B cell (primary cell): Measurements from ENCODE around the gene DCBLD1. TPM values are rescaled to one million over a fixed set of nuclear protein-coding genes. Genes with fewer than 3 reads are reported as not detected.

ENCODE experiments used
- ATAC-seq: fragments of 200-7000 bp; cut with Tn5 transposase; one replicate; pipeline ENCODE4 v1.10.0; 2021; ENCODE audit warnings: low read depth, mild to moderate bottlenecking, moderate number of reproducible peaks, moderate library complexity
- CTCF ChIA-PET: fragments of 350-600 bp; sonication (Branson Sonifier 250); formaldehyde crosslinking; loops from one replicate; lab custom pipeline; 2021; ENCODE audit warnings: antibody characterized with exemption, inconsistent platforms; lab: Charles Lee
- POLR2A ChIA-PET: fragments of 350-600 bp; sonication (Branson Sonifier 250); formaldehyde crosslinking; loops from one replicate; lab custom pipeline; 2021; ENCODE audit warnings: antibody characterized with exemption; lab: Charles Lee
- DNase-seq: peaks from one replicate; pipeline ENCODE4 v3.0.0; 2013
- H2AFZ ChIP-seq: 2 replicates; pipeline ENCODE4 v1.6.1; 2012; ENCODE audit warnings: mild to moderate bottlenecking, low read depth, low read length; ENCODE audit not compliant: insufficient read depth, poor library complexity, severe bottlenecking
- H3K27ac ChIP-seq, 2 donors: 1 replicate in 1 of 2; 2 replicates in 1 of 2; pipeline ENCODE4 v1.5.1; 2012 to 2013; ENCODE audit warnings: low read length in 2 of 2, mild to moderate bottlenecking in 2 of 2, moderate library complexity in 1 of 2
- H3K27me3 ChIP-seq, 4 experiments: fragments of 200-600 bp in 1 of 4; sonication (generic) in 1 of 4; replicated peaks in 1 of 4; 1 replicate in 2 of 4; 2 replicates in 2 of 4; pipeline versions ENCODE4 v1.6.1 to v1.7.0; 2013 to 2016; ENCODE audit warnings: low read length in 3 of 4, mild to moderate bottlenecking in 2 of 4, mixed read lengths in 1 of 4, moderate library complexity in 1 of 4; ENCODE audit not compliant: insufficient read depth in 4 of 4, control insufficient read depth in 3 of 4; ENCODE audit errors: control extremely low read depth in 1 of 4
- H3K36me3 ChIP-seq, 2 experiments: replicated peaks in 1 of 2; 1 replicate in 1 of 2; 2 replicates in 1 of 2; pipeline versions ENCODE4 v1.6.1 to v1.7.1; 2013; ENCODE audit warnings: low read length in 1 of 2; ENCODE audit not compliant: insufficient read depth in 2 of 2, control insufficient read depth in 1 of 2; ENCODE audit errors: control extremely low read depth in 1 of 2, extremely low read depth in 1 of 2
- H3K4me1 ChIP-seq, 2 donors: fragments of 200-600 bp in 1 of 2; sonication (generic) in 1 of 2; 1 replicate in 1 of 2; 2 replicates in 1 of 2; pipeline versions ENCODE4 v1.5.1 to v1.6.1; 2013 to 2017; ENCODE audit warnings: low read length in 2 of 2; ENCODE audit not compliant: control insufficient read depth in 2 of 2, insufficient read depth in 2 of 2
- H3K4me2 ChIP-seq: replicated peaks from 2 replicates; pipeline ENCODE3; 2012; ENCODE audit warnings: mild to moderate bottlenecking, low read depth, low read length; ENCODE audit not compliant: poor library complexity, severe bottlenecking
- H3K4me3 ChIP-seq, 5 experiments: fragments of 200-600 bp in 1 of 5; sonication (generic) in 1 of 5; 1 replicate in 3 of 5; 2 replicates in 2 of 5; pipeline versions ENCODE4 v1.5.1 to v1.7.0; 2011 to 2016; ENCODE audit warnings: low read length in 4 of 5, mild to moderate bottlenecking in 4 of 5, low read depth in 2 of 5, control low read depth in 1 of 5, moderate library complexity in 1 of 5; ENCODE audit not compliant: insufficient read depth in 1 of 5; ENCODE audit errors: control extremely low read depth in 1 of 5, extremely low read depth in 1 of 5
- H3K79me2 ChIP-seq: fragments of 200-600 bp; sonication (generic); one replicate; pipeline ENCODE4 v1.6.0; 2016; ENCODE audit warnings: low read length; ENCODE audit not compliant: control insufficient read depth, insufficient read depth
- H3K9ac ChIP-seq: fragments of 200-600 bp; sonication (generic); 2 replicates; pipeline ENCODE4 v1.6.1; 2017; ENCODE audit warnings: mild to moderate bottlenecking, low read length, moderate library complexity
- H3K9me3 ChIP-seq, 3 donors: one replicate each; pipeline versions ENCODE4 v1.6.1 to v1.7.1; 2013; ENCODE audit warnings: low read length in 2 of 3; ENCODE audit not compliant: control insufficient read depth in 2 of 3, insufficient read depth in 1 of 3; ENCODE audit errors: control extremely low read depth in 1 of 3
- H4K20me1 ChIP-seq: 2 replicates; pipeline ENCODE4 v1.6.0; 2012; ENCODE audit warnings: mild to moderate bottlenecking, low read length; ENCODE audit not compliant: insufficient read depth, control insufficient read depth, poor library complexity, severe bottlenecking
- H3K27ac Mint-ChIP-seq: one replicate; pipeline ENCODE4 v1.8.0; 2021; ENCODE audit warnings: mixed read lengths
- H3K27me3 Mint-ChIP-seq: one replicate; pipeline ENCODE4 v1.8.0; 2021; ENCODE audit warnings: mixed read lengths
- H3K4me1 Mint-ChIP-seq: one replicate; pipeline ENCODE4 v1.8.0; 2021; ENCODE audit warnings: mixed read lengths
- H3K4me3 Mint-ChIP-seq: one replicate; pipeline ENCODE4 v1.8.0; 2021; ENCODE audit warnings: mixed read lengths
- H3K9me3 Mint-ChIP-seq: one replicate; pipeline ENCODE4 v1.8.0; 2022; ENCODE audit warnings: mixed read lengths; ENCODE audit not compliant: insufficient read depth
- CTCF ChIP-seq: fragments of 200-600 bp; IDR thresholded peaks from one replicate; pipeline ENCODE4 v1.8.0; 2022; ENCODE audit warnings: antibody characterized with exemption, mild to moderate bottlenecking
- EZH2 ChIP-seq: IDR thresholded peaks from 2 replicates; pipeline ENCODE4 v1.6.1; 2012; ENCODE audit warnings: borderline replicate concordance, low read depth, mild to moderate bottlenecking, moderate library complexity, low read length; ENCODE audit not compliant: insufficient read depth, poor library complexity, severe bottlenecking
- WGBS: methylation state at CpG from one replicate; pipeline ENCODE4 v1.1.5; 2013; ENCODE audit warnings: missing lambda C conversion rate; ENCODE audit not compliant: insufficient coverage; 5-methylcytosine and 5-hydroxymethylcytosine counted together
- intact Hi-C: fragments of 100-400 bp; cut with micrococcal nuclease; formaldehyde crosslinking; loops from one replicate; pipeline ENCODE4 v1.10.0; 2022
- polyA plus RNA-seq: library from polyadenylated mRNA; depleted of rRNA; stranded (reverse); fragments of >200 nt; gene quantifications from 2 replicates; pipeline ENCODE4 v1.2.3, GENCODE V29; 2012
- total RNA-seq, 2 donors: library from RNA; stranded (reverse); fragments of 120-200 nt in 1 of 2; gene quantifications; 1 replicate in 1 of 2; 2 replicates in 1 of 2; pipeline versions ENCODE4 v1.2.3 to v1.2.4, GENCODE V29; 2013 to 2022

DCBLD1 gene
- total and polyA plus RNA-seq, 2 donors (not counting 1 experiment from before 2014, with no cell fraction given), result 0.21 to 0.37 TPM

GRCh38 chr6:117564681-117565080 lies 82.2 kb downstream of the DCBLD1 start:
- POLR2A ChIA-PET, result no interaction called here
- 86% methylated on average over 1 of the region's 1 CpG for WGBS
- TF ChIP-seq CTCF (no peak), EZH2 (no peak)
- Mint-ChIP-seq H3K4me3 (no peak overlapping the region), H3K27ac (no peak overlapping the region), H3K9me3 (no peaks in the 10 kb centered on the region), H3K27me3 (no peaks in the 10 kb centered on the region), H3K4me1 (no peaks in the 10 kb centered on the region)
- H3K79me2 ChIP-seq, result no peaks in the 10 kb centered on the region
- H3K27me3 ChIP-seq, result no peaks in the 10 kb centered on the region
- no peak overlapping the region for H2AFZ ChIP-seq
- H3K9me3 ChIP-seq, result no peaks in the 10 kb centered on the region
- H3K4me1 ChIP-seq, result no peaks in the 10 kb centered on the region
- DNase-seq (no peak), ATAC-seq (no peak)
- no peak overlapping the region for H3K4me3 ChIP-seq
- CTCF ChIA-PET, result no interaction called here
- intact Hi-C loops, result no loop called here
- peaks cover 19 to 52% of the 10 kb centered on the region in 2 experiments for H3K36me3 ChIP-seq
- no peak overlapping the region for H3K4me2 ChIP-seq
- H3K9ac ChIP-seq, result no peak overlapping the region
- no peaks in the 10 kb centered on the region for H4K20me1 ChIP-seq
- no peak overlapping the region for H3K27ac ChIP-seq

DNA sequence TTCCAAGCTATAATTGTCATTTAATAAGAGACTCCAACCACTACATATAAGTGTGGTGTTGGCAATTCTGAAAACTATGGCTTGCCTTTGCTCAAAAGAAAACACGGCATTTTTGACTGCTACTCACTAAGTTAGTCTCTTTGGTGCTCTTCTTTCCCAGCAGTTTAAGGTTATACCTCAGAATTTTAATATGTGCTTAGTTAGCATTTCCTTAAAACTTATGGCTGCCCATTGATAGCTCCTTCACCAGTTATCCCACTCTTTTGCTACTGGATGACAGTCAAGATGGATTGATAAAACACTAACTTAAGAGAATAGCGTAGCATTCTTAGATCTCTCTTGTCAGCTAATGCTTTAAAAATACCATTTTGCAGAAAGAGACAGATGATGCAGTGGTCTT lies 85.8 kb downstream of the DCBLD1 start:
- Histone ChIP-seq H3K9me3 (no peaks in the 10 kb centered on the region), H2AFZ (no peak overlapping the region), H3K27me3 (no peaks in the 10 kb centered on the region), H3K4me2 (no peak overlapping the region), H3K9ac (no peak overlapping the region), H3K4me1 (no peaks in the 10 kb centered on the region), H3K79me2 (no peaks in the 10 kb centered on the region), H3K4me3 (no peak overlapping the region), H4K20me1 (no peaks in the 10 kb centered on the region), H3K36me3 (peaks cover 16 to 71% of the 10 kb centered on the region in 2 experiments), H3K27ac (no peak overlapping the region)
- H3K27me3 Mint-ChIP-seq, result no peaks in the 10 kb centered on the region
- H3K9me3 Mint-ChIP-seq, result no peaks in the 10 kb centered on the region
- POLR2A ChIA-PET, result no interaction called here
- H3K4me3 Mint-ChIP-seq, result no peak overlapping the region
- TF ChIP-seq CTCF, result no peak
- no peak for TF ChIP-seq EZH2
- 100% methylated on average over 1 of the region's 2 CpGs for WGBS
- DNase-seq, result no peak
- ATAC-seq, result no peak
- H3K27ac Mint-ChIP-seq, result no peak overlapping the region
- CTCF ChIA-PET, result interaction anchor here (1.7 to 2.4 kb wide), 2 partner anchors 10 to 12 kb away, joined by 4 to 18 read pairs; no protein-coding TSS in a partner anchor
- H3K4me1 Mint-ChIP-seq, result no peaks in the 10 kb centered on the region
- intact Hi-C loops, result no loop called here
